Ovary (tissue), 9 donors: ENCODE data around the gene LSM14B. TPM values are rescaled to one million over a fixed set of nuclear protein-coding genes. Genes with fewer than 3 reads are reported as not detected.
A peak's percentile ranks its signal among the peaks of the same experiment; 100 is the strongest.

Experiments used
- DNase-seq, 5 donors: peaks; one replicate each; pipeline ENCODE4 v3.0.0-alpha.2; 2019 to 2020
- H3K27ac ChIP-seq, 2 donors: fragments of 200-600 bp; one replicate each; pipeline versions ENCODE4 v1.5.1 to v1.8.0; 2019 to 2022
- H3K27me3 ChIP-seq: fragments of 200-600 bp; one replicate; pipeline ENCODE4 v1.8.0; 2022
- H3K36me3 ChIP-seq: fragments of 200-600 bp; sonication (generic); one replicate; pipeline ENCODE4 v1.5.1; 2019
- H3K4me1 ChIP-seq: one replicate; pipeline ENCODE4 v1.8.1; 2013; ENCODE audit warnings: mild to moderate bottlenecking, moderate library complexity; ENCODE audit not compliant: insufficient read depth
- H3K4me3 ChIP-seq: fragments of 200-600 bp; sonication (generic); one replicate; pipeline ENCODE4 v1.5.1; 2017
- H3K9me3 ChIP-seq, 2 donors: fragments of 200-600 bp in 1 of 2; sonication (generic) in 1 of 2; one replicate each; pipeline versions ENCODE4 v1.5.1 to v1.8.1; 2013 to 2019; ENCODE audit warnings: mild to moderate bottlenecking in 1 of 2, moderate library complexity in 1 of 2
- CTCF ChIP-seq, 3 donors: fragments of 450-650 bp in 2 of 3; fragments of 200-600 bp in 1 of 3; IDR thresholded peaks; one replicate each; pipeline versions ENCODE4 v1.5.1 to v1.8.0; 2016 to 2022; ENCODE audit warnings: antibody characterized with exemption in 3 of 3, mild to moderate bottlenecking in 1 of 3
- EP300 ChIP-seq: sonication (generic); formaldehyde crosslinking; IDR thresholded peaks from one replicate; pipeline ENCODE4 v1.6.1; 2017; ENCODE audit warnings: antibody characterized with exemption
- POLR2A ChIP-seq: fragments of 450-650 bp; IDR thresholded peaks from one replicate; pipeline ENCODE4 v1.6.1; 2017; ENCODE audit warnings: antibody characterized with exemption, mild to moderate bottlenecking, moderate library complexity
- WGBS, 3 donors: extraction: QIAGEN DNeasy Blood & Tissue Kit in 1 of 3; methylation state at CpG; one replicate each; pipeline versions ENCODE4 v1.1.5 to v1.1.7; 2013 to 2017; 5-methylcytosine and 5-hydroxymethylcytosine counted together
- intact Hi-C, 4 donors: fragments of 100-400 bp; cut with DNase I; formaldehyde crosslinking; loops; one replicate each; pipeline versions ENCODE4 v1.11.0 to v1.15.1; 2022 to 2023
- polyA plus RNA-seq, 2 donors: library from polyadenylated mRNA; stranded (reverse); fragments of 200-250 nt in 1 of 2; fragments of 350-450 nt in 1 of 2; fragmentation: Illumina TruSeq in 1 of 2; extraction: RNeasy Lipid Tissue Mini Kit (QIAGEN cat#74804) in 1 of 2; gene quantifications; one replicate each; pipeline ENCODE4 v1.2.3, GENCODE V29; 2013 to 2014
- total RNA-seq, 7 donors: library from RNA; depleted of rRNA in 2 of 7; stranded (reverse); fragments of >200 nt in 2 of 7; fragmentation: NEBNext Ultra II Directional in 3 of 7; extraction: Animal tissue kit (Norgen Biotek cat#: 25700) in 3 of 7; gene quantifications; one replicate each; pipeline versions ENCODE4 v1.1.0 to v1.2.4, GENCODE V29; 2016 to 2023
- donor health status: DM: no; HTN: no; CAD: no; lungs with moderate emphysema.
- donor health status: DM: no; HTN: no; CAD: no.
- donor health status: Bipolar disorder and iron deficiency.
- donor health status: DM: yes; HTN: yes; CAD: no.
- donor health status: DM: no; HTN: no; CAD: no.
- donor health status: DM: yes; HTN: yes; CAD: no.

The LSM14B gene
- total and polyA plus RNA-seq, 9 donors: 21.5 to 62.2 (median 55.5) TPM

DNA sequence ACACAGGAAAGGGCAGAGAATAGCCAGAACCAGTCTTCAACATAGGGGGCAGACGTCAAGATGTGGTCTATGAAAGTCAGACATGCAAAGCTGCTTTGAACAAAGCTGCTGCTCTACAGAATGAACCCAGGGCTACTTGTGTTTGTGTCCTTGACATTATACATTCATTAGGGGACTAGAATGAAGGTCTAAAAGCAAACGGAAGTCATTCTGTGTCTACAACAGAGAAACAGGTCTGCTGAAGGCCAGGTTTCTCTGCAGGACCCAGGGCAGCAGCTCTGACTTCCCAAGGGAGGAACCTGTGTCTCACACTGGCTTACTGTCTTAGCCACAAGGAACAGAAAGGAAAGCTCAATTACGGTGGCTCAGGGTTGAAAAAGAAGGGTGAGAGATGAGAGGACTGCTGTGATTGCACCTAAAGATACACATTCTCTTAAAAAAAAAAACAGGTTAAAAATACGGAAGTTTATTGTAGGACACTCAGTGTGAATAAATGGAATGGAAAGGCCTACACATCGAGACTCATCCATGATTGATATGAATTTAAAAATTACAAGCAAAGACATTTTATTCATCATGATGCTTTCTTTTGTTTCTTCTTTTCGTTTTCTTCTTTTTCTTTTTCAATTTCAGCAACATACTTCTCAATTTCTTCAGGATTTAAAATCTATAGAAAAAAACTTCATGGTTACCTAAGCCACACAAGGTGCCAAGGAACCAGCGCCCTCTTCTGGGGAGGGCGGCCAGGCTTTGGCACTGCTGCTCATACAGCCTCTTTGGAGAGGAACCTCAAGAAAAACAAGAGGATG, 14.2 kb downstream of the LSM14B start:
- TF ChIP-seq CTCF (IDR thresholded peaks at IDR 0.05) (peak; percentile 26 to 57 (median 49)), POLR2A (no peak)

DNA sequence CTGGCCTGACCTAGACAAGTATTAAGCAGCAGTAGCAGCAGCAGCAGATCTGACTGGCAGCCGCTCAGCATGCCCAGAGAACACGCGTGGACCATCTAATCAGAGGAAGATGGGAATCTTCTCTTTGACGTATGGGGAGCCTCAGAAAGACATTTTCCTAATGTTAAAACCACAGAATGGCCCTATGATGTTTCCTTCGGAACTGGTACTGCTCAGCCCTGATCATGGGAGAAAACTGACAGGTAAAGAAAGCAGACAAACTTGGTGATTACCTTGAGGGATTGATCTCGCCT, 14.8 kb downstream of the LSM14B start:
- DNase-seq: no peak
- intact Hi-C loops: loop anchor here in 3 of 4 donors (5.0 kb wide), 2 partner anchors 110 to 115 kb away; no protein-coding TSS in a partner anchor
- Histone ChIP-seq H3K27ac (no peak overlapping the region), H3K4me3 (no peak overlapping the region), H3K9me3 (no peaks in the 10 kb centered on the region), H3K36me3 (no peaks in the 10 kb centered on the region), H3K4me1 (peaks cover 9% of the 10 kb centered on the region), H3K27me3 (no peaks in the 10 kb centered on the region)
- 67 to 70% (median 70%) methylated on average over 6 of the region's 6 CpGs for WGBS, 3 donors
- TF ChIP-seq CTCF (IDR thresholded peaks at IDR 0.05) (no peak), POLR2A (no peak), EP300 (no peak)

More for the DNA sequence above, 14.2 kb downstream of the LSM14B start:
- Histone ChIP-seq H3K27ac (no peak overlapping the region), H3K9me3 (no peaks in the 10 kb centered on the region), H3K27me3 (no peaks in the 10 kb centered on the region), H3K4me3 (no peak overlapping the region), H3K36me3 (no peaks in the 10 kb centered on the region), H3K4me1 (peaks cover 4% of the 10 kb centered on the region)
- intact Hi-C loops: loop anchor here in 3 of 4 donors (5.0 kb wide), 2 partner anchors 109 to 114 kb away; no protein-coding TSS in a partner anchor
- DNase-seq: peak; percentile 44 to 77 (median 71)
- 43 to 51% (median 45%) methylated on average over 8 of the region's 8 CpGs for WGBS, 3 donors

- TF ChIP-seq CTCF (IDR thresholded peaks at IDR 0.05) (no peak), EP300 (no peak)
Measured at GRCh38 chr20:62137478-62138203, 15.4 kb downstream of the LSM14B start.

DNA sequence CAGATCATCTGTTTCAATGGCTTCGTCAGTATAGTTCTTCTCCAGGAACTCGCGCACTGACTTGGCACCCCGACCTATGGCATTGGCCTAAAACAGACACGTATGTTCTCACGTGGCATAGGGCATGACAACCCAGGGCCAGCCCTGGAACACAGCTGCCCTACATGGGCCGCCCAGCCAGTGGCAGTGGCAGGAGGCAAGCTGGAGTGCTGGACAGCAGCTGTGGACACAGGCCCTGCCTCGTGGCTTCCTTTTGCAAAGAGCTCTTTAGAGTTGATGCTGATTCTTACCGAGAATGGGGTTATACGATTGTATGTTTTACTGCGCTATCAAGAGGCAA, 15.9 kb downstream of the LSM14B start:
- no peaks in the 10 kb centered on the region for H3K27me3 ChIP-seq
- intact Hi-C loops: loop anchor here in 3 of 4 donors (5.0 kb wide), 2 partner anchors 111 to 116 kb away; no protein-coding TSS in a partner anchor
- no peak for TF ChIP-seq EP300
- no peaks in the 10 kb centered on the region for H3K9me3 ChIP-seq
- no peak overlapping the region for H3K27ac ChIP-seq
- no peak for DNase-seq
- no peak overlapping the region for H3K4me3 ChIP-seq
- peaks cover 10% of the 10 kb centered on the region for H3K4me1 ChIP-seq
- 74 to 79% (median 76%) methylated on average over 11 of the region's 11 CpGs for WGBS, 3 donors
- no peaks in the 10 kb centered on the region for H3K36me3 ChIP-seq

More at GRCh38 chr20:62137478-62138203, 15.4 kb downstream of the LSM14B start:
- Histone ChIP-seq H3K4me1 (peaks cover 10% of the 10 kb centered on the region), H3K36me3 (no peaks in the 10 kb centered on the region), H3K27me3 (no peaks in the 10 kb centered on the region), H3K4me3 (no peak overlapping the region), H3K27ac (no peak overlapping the region), H3K9me3 (no peaks in the 10 kb centered on the region)
- intact Hi-C loops: loop anchor here in 3 of 4 donors (5.0 kb wide), 2 partner anchors 110 to 115 kb away; no protein-coding TSS in a partner anchor
- DNase-seq: no peak
- 73 to 77% (median 75%) methylated on average over 8 of the region's 8 CpGs for WGBS, 3 donors
